Cardiac fibroblast (primary cell): ENCODE data around the gene SPNS3.

Experiments used
- DNase-seq, 2 donors: peaks; one replicate each; pipeline versions ENCODE4 v3.0.0 to v3.0.0-alpha.2; 2010; ENCODE audit warnings: low read depth in 2 of 2
- H3K4me3 ChIP-seq, 2 donors: replicated peaks in 1 of 2; 1 replicate in 1 of 2; 2 replicates in 1 of 2; pipeline ENCODE4 v1.5.1; 2011; ENCODE audit warnings: low read depth in 2 of 2, low read length in 2 of 2, mild to moderate bottlenecking in 2 of 2, moderate library complexity in 1 of 2
- TF ChIP-seq, protein P1 (sequence below): IDR thresholded peaks from one replicate; pipeline ENCODE4 v1.5.1; 2011; ENCODE audit warnings: low read depth, mild to moderate bottlenecking, low read length, inconsistent platforms

SPNS3 gene

DNA sequence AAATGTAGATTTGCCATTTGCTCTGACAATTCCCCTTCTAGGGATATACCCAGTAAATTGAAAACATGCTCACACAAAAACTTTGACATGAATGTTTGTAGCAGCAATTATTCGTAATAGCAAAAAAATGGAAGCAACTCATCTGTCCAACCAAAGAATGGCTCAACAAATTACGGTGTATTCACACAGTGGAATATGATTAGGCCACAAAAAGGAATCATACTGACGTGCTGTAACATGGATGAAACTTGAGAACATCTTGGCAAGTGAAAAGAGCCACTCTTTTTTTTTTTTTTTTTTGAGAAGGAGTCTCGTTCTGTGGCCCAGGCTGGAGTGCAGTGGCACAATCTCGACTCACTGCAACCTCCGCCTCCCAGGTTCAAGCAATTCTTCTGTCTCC, 24.1 kb upstream of the SPNS3 start:
- TF ChIP-seq, protein P1, sequence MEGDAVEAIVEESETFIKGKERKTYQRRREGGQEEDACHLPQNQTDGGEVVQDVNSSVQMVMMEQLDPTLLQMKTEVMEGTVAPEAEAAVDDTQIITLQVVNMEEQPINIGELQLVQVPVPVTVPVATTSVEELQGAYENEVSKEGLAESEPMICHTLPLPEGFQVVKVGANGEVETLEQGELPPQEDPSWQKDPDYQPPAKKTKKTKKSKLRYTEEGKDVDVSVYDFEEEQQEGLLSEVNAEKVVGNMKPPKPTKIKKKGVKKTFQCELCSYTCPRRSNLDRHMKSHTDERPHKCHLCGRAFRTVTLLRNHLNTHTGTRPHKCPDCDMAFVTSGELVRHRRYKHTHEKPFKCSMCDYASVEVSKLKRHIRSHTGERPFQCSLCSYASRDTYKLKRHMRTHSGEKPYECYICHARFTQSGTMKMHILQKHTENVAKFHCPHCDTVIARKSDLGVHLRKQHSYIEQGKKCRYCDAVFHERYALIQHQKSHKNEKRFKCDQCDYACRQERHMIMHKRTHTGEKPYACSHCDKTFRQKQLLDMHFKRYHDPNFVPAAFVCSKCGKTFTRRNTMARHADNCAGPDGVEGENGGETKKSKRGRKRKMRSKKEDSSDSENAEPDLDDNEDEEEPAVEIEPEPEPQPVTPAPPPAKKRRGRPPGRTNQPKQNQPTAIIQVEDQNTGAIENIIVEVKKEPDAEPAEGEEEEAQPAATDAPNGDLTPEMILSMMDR = no peak
- DNase-seq = peak in 1 of 2 donors; percentile 11
- H3K4me3 ChIP-seq = no peak overlapping the region

DNA sequence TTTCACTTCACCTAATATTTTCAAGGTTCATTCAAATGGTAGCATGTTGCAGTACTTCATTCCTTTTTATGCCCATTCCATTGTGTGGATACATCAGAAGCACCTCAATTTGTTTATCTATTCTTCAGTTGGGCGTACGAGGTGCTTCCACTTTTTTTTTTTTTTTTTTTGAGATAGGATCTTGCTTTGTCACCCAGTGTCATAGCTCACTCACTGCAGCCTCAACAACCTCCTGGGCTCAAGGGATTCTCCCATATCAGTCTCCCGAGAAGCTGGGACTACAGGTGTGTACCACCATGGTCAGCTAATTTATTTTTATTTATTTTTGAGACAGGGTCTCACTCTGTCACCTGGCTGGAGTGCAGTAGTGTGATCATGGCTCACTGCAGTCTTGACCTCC, 22.5 kb upstream of the SPNS3 start:
- TF ChIP-seq, protein P1 = no peak
- H3K4me3 ChIP-seq = no peak overlapping the region

DNA sequence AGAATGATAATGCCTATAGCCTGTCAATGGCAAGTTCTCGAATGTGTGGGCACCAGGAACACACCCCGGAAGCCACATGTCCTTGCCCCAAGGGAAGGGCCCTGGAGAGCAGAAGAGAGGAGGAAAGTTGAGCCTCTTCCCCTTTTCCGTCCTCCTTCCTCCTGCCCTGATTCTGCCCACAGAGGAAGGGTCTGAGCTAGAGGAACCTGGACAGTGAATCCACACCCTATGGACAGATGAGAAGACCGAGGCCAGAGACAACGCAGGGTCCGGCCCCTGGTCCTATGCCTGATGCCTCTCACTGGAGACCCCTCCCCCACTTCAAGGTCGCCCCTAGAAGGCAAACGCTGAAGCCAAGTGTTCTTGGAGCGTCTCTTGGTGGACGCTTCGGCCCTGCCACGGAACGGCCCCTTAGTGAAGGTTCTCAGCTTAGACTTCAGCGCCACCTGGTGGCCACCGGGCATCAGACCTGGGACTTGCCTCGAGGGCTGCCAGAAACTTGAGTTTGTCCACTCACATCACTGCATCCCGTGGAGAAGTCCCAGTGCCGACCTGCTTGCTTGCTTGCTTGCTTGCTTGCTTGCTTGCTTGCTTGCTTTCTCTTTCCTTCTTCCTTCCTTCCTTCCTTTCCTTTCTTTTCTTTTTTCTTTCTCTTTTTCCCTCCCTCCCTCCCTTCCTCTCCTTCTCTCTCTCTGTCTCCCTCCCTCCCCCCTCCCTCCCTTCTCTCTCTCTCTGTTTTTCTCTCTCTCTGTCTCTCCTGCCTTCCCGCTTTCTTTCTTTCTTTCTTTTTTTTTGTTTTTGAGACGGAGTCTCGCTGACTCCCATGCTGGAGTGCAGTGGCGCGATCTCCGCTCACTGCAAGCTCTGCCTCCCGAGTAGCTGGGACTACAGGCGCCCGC, 20.6 kb upstream of the SPNS3 start:
- TF ChIP-seq, protein P1 = peak; percentile 88
- DNase-seq = peak; percentile 93
- no peak overlapping the region for H3K4me3 ChIP-seq

More for the DNA sequence above, 22.5 kb upstream of the SPNS3 start:
- DNase-seq = no peak

DNA sequence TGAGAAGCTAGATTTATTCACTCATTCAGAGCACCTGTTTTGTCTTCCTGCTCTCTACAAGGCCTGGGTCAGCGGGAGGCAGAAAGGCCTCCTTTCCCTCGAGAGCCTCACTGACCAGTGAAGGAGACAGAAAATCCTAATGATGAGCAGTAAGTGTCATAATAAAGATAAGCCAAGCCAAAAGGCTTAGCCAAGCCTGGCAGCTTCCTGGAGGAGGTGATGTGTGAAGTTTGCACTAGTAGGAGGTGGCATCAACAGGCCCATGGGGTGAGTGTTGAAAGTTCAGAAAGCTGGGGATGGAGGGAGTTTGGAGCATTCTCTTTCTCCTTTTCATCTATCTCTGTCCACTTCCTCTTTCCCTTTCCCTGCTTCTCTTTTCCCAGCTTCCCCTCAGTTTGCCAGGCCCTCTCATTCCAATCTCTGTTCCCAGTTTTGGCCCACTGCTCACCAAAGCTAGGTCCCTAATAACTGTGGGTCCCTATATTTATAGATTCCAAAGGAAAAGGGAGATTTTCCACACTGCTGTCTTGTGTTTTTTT, 16.5 kb upstream of the SPNS3 start:
- no peak overlapping the region for H3K4me3 ChIP-seq
- no peak for DNase-seq
- TF ChIP-seq, protein P1 = no peak

DNA sequence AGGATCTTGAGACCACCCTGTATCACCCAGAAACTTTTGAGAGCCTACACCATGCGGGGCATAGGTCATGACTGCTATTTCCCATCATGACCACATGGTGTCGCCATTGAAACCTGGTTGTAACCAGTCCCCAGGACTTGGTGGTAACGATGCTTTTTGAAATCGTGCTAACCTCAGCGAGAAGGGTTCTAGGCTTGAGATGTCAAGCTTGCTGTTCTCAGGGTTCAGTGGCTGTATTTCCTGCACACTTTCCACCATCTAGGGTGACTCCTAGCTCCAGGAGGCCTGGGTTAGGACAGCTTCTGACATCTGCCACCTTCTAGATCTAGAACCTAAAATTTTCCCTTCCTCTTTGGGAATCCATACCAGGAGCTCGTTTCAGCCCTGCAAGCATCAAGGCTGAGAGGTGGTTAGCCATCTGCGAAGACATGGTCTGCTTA, 13.0 kb upstream of the SPNS3 start:
- TF ChIP-seq, protein P1 = peak; percentile 83
- peak; percentile 84 for DNase-seq
- no peak overlapping the region for H3K4me3 ChIP-seq

DNA sequence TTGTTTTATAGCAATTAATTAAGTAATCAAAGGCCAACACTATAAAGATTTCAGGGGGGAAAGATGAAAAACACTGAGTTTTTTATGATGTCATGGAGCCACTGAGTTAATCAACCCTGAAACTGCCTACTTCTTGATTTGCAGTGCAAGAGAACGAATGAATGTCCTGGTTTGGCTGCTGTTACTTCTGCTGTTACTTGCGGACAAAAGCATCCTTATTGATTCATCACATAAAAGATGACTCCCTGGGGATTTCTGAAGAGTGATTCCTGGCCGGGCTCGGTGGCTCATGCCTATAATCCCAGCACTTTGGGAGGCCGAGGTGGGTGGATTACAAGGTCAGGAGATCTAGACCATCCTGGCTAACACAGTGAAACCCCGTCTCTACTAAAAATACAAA, 10.9 kb upstream of the SPNS3 start:
- DNase-seq = no peak
- no peak overlapping the region for H3K4me3 ChIP-seq
- TF ChIP-seq, protein P1 = no peak
